DOHH2 (cell line): ENCODE data around the gene OSBPL3.

Experiments used
- H3F3A ChIP-seq: fragments of 200-600 bp; sonication (generic), shearing (Covaris generic); 2 replicates; pipeline ENCODE4 v1.6.0; 2016; ENCODE audit warnings: antibody characterized with exemption, mild to moderate bottlenecking; ENCODE audit not compliant: control insufficient read depth, insufficient read depth
- H3K27ac ChIP-seq: fragments of 200-600 bp; sonication (generic); 2 replicates; pipeline ENCODE4 v1.5.1; 2014; ENCODE audit warnings: low read depth, mild to moderate bottlenecking, low read length, moderate library complexity
- H3K27me3 ChIP-seq: fragments of 200-600 bp; sonication (generic); 2 replicates; pipeline ENCODE4 v1.6.1; 2014; ENCODE audit warnings: mild to moderate bottlenecking, low read length, mixed read lengths; ENCODE audit not compliant: control insufficient read depth
- H3K36me3 ChIP-seq: fragments of 200-600 bp; sonication (generic); 2 replicates; pipeline ENCODE4 v1.6.1; 2014; ENCODE audit warnings: mild to moderate bottlenecking, low read length, moderate library complexity, mixed read lengths; ENCODE audit not compliant: control insufficient read depth
- H3K4me1 ChIP-seq: fragments of 200-600 bp; sonication (generic); 2 replicates; pipeline ENCODE4 v1.6.1; 2014; ENCODE audit warnings: mild to moderate bottlenecking, low read length, mixed read lengths; ENCODE audit not compliant: control insufficient read depth
- H3K4me2 ChIP-seq: fragments of 200-600 bp; sonication (generic); 2 replicates; pipeline ENCODE4 v1.6.0; 2014; ENCODE audit warnings: mild to moderate bottlenecking, low read length, moderate library complexity
- H3K4me3 ChIP-seq: fragments of 200-600 bp; sonication (generic); 2 replicates; pipeline ENCODE4 v1.5.1; 2014; ENCODE audit warnings: mild to moderate bottlenecking, low read length, mixed read lengths
- H3K79me2 ChIP-seq: fragments of 200-600 bp; sonication (generic); 2 replicates; pipeline ENCODE4 v1.6.1; 2014; ENCODE audit warnings: mild to moderate bottlenecking, low read length, mixed read lengths; ENCODE audit not compliant: control insufficient read depth
- H3K9me2 ChIP-seq: fragments of 200-600 bp; sonication (generic); replicated peaks from 2 replicates; pipeline ENCODE4 v1.6.1; 2014; ENCODE audit warnings: mild to moderate bottlenecking, low read length, mixed read lengths; ENCODE audit not compliant: control insufficient read depth
- H3K9me3 ChIP-seq: fragments of 200-600 bp; sonication (generic); 2 replicates; pipeline ENCODE4 v1.6.1; 2014; ENCODE audit warnings: antibody characterized with exemption, low read length, mixed read lengths; ENCODE audit not compliant: control insufficient read depth, insufficient read depth
- H4K20me1 ChIP-seq: fragments of 200-600 bp; sonication (generic); 2 replicates; pipeline ENCODE4 v1.6.0; 2014; ENCODE audit warnings: low read depth, mild to moderate bottlenecking, antibody characterized with exemption, low read length, moderate library complexity; ENCODE audit not compliant: control insufficient read depth, insufficient read depth
- CTCF ChIP-seq: fragments of 200-600 bp; sonication (generic); IDR thresholded peaks from one replicate; pipeline ENCODE4 v1.5.1; 2014; ENCODE audit warnings: antibody characterized with exemption, mild to moderate bottlenecking, low read depth, low read length; ENCODE audit not compliant: poor library complexity, severe bottlenecking
- EZH2phosphoT487 ChIP-seq: fragments of 200-600 bp; sonication (generic); IDR thresholded peaks from 2 replicates; pipeline ENCODE4 v1.6.1; 2017; ENCODE audit warnings: borderline replicate concordance, mild to moderate bottlenecking, antibody characterized with exemption, low read length, moderate library complexity, mixed read lengths

The OSBPL3 gene

DNA sequence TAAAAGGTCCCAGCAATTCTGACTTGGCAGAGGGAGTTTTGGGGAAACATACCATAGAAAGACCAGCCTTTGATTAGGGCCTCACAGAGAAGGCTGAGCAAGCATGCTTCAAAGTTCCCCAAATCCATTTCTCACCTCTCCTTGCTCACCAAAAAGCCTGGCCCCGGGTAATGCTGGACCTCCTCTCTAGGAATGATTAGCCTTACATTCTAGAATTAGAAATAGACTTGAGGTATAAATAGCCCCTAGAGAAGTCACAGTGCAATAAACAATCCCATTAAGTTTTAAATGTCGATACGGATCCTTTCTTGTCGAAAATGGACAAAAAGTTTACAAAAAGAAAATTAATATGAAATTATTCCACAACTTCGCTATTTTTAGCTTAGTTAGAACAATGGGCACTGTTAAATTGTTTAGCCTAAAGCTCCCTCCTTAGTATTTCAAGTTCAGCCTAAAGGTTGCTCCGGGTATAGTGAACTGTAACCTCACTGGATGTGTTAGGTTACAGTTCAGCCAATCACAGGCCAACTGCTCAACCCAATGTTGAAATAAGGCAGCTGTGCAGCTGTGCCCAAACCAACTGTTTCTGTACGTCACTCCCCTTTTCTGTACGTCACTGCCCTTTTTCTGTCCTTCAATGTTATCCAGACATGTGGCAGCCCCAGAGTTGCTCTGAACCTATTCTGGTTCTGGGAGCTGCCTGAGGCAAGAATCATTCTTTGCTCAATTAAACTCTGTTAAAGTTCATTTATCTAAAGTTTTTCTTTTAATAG is 214.8 kb downstream of the OSBPL3 start:
- Histone ChIP-seq H3K36me3 (no peaks in the 10 kb centered on the region), H3K27ac (no peak overlapping the region), H3K27me3 (peaks cover 29% of the 10 kb centered on the region), H3K9me2 (no peaks in the 10 kb centered on the region), H3K9me3 (no peaks in the 10 kb centered on the region), H4K20me1 (no peaks in the 10 kb centered on the region), H3K4me2 (no peak overlapping the region), H3K4me3 (no peak overlapping the region), H3F3A (no peaks in the 10 kb centered on the region), H3K79me2 (no peaks in the 10 kb centered on the region), H3K4me1 (no peaks in the 10 kb centered on the region)
- TF ChIP-seq EZH2phosphoT487 (no peak), CTCF (no peak)

GRCh38 chr7:24764011-24764410 is 216.0 kb downstream of the OSBPL3 start:
- H4K20me1 ChIP-seq: no peaks in the 10 kb centered on the region
- no peak for TF ChIP-seq EZH2phosphoT487
- no peak overlapping the region for H3K4me3 ChIP-seq
- H3K79me2 ChIP-seq: no peaks in the 10 kb centered on the region
- no peaks in the 10 kb centered on the region for H3K4me1 ChIP-seq
- H3K36me3 ChIP-seq: no peaks in the 10 kb centered on the region
- H3K4me2 ChIP-seq: no peak overlapping the region
- no peaks in the 10 kb centered on the region for H3K9me2 ChIP-seq
- H3K27me3 ChIP-seq: peaks cover 36% of the 10 kb centered on the region
- H3F3A ChIP-seq: no peaks in the 10 kb centered on the region
- no peak overlapping the region for H3K27ac ChIP-seq
- no peaks in the 10 kb centered on the region for H3K9me3 ChIP-seq

DNA sequence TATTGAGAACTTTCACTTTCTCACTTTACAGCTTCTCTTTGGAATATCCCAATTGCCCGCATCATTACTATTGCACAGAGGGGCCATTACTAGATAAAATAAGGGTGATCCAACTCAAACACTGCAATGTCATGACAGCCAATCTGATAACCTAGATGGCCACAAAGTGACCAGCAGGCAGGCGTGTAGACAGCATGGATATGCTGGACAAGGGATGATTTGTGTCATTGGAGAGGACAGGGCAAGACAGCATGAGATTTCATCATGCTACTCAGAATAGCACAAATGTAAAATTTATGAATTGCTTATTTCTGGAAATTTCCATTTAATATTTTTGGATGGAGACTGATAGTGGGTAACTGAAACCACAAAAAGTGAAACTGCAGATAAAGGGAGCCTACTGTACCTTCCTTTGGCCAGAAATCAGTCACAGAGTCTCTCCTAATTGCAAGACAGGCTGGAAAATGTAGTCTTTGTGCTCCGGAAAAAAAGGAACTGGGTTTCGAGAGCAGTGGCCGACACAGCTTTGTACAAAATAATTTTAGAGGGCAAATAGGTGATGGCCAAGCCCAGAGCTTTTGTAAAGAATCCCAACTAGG is 216.6 kb downstream of the OSBPL3 start:
- no peaks in the 10 kb centered on the region for H4K20me1 ChIP-seq
- H3K27me3 ChIP-seq: peaks cover 42% of the 10 kb centered on the region
- no peaks in the 10 kb centered on the region for H3K79me2 ChIP-seq
- no peaks in the 10 kb centered on the region for H3K9me2 ChIP-seq
- no peaks in the 10 kb centered on the region for H3F3A ChIP-seq
- no peak overlapping the region for H3K4me3 ChIP-seq
- H3K4me2 ChIP-seq: no peak overlapping the region
- H3K4me1 ChIP-seq: no peaks in the 10 kb centered on the region
- TF ChIP-seq CTCF: no peak
- TF ChIP-seq EZH2phosphoT487: no peak
- H3K9me3 ChIP-seq: no peaks in the 10 kb centered on the region
- no peak overlapping the region for H3K27ac ChIP-seq
- H3K36me3 ChIP-seq: no peaks in the 10 kb centered on the region

GRCh38 chr7:24762771-24763170 is 217.2 kb downstream of the OSBPL3 start:
- H3K9me2 ChIP-seq: no peaks in the 10 kb centered on the region
- no peak overlapping the region for H3K4me3 ChIP-seq
- H3K4me1 ChIP-seq: no peaks in the 10 kb centered on the region
- TF ChIP-seq EZH2phosphoT487 (no peak), CTCF (no peak)
- H3K9me3 ChIP-seq: no peaks in the 10 kb centered on the region
- no peaks in the 10 kb centered on the region for H3K79me2 ChIP-seq
- H3F3A ChIP-seq: no peaks in the 10 kb centered on the region
- no peak overlapping the region for H3K27ac ChIP-seq
- no peaks in the 10 kb centered on the region for H4K20me1 ChIP-seq
- no peaks in the 10 kb centered on the region for H3K36me3 ChIP-seq
- H3K4me2 ChIP-seq: no peak overlapping the region
- H3K27me3 ChIP-seq: peaks cover 46% of the 10 kb centered on the region
